ACC112 (cell line): ENCODE measurements around the gene ERGIC1.
A peak's percentile ranks its signal among the peaks of the same experiment; 100 is the strongest.

Experiments used
- H2AFZ ChIP-seq: fragments of 200-600 bp; sonication (generic); one replicate; pipeline ENCODE4 v1.6.0; 2017; ENCODE audit warnings: antibody characterized with exemption, low read length; ENCODE audit not compliant: unreplicated experiment
- H3K27ac ChIP-seq: fragments of 200-600 bp; sonication (generic); 2 replicates; pipeline ENCODE4 v1.5.1; 2014; ENCODE audit warnings: low read depth, mild to moderate bottlenecking, antibody characterized with exemption, low read length, moderate library complexity
- H3K27me3 ChIP-seq: fragments of 200-600 bp; sonication (generic); 2 replicates; pipeline ENCODE4 v1.6.1; 2014; ENCODE audit warnings: mild to moderate bottlenecking, antibody characterized with exemption, low read length, moderate library complexity, mixed read lengths; ENCODE audit not compliant: insufficient read depth
- H3K36me3 ChIP-seq: fragments of 200-600 bp; sonication (generic); 2 replicates; pipeline ENCODE4 v1.6.1; 2016; ENCODE audit warnings: mild to moderate bottlenecking, antibody characterized with exemption, low read length, moderate library complexity, mixed read lengths; ENCODE audit not compliant: insufficient read depth
- H3K4me1 ChIP-seq: fragments of 200-600 bp; sonication (generic); one replicate; pipeline ENCODE4 v1.6.1; 2016; ENCODE audit warnings: low read length, mixed read lengths; ENCODE audit not compliant: insufficient read depth, unreplicated experiment, control insufficient read depth
- H3K4me3 ChIP-seq: fragments of 200-600 bp; sonication (generic); 2 replicates; pipeline ENCODE4 v1.5.1; 2014; ENCODE audit warnings: mild to moderate bottlenecking, low read depth, low read length
- H3K79me2 ChIP-seq: fragments of 200-600 bp; sonication (generic); one replicate; pipeline ENCODE4 v1.6.0; 2016; ENCODE audit warnings: low read length; ENCODE audit not compliant: control insufficient read depth, unreplicated experiment, insufficient read depth

Gene ERGIC1

GRCh38 chr5:172903790-172904189 is 69.7 kb downstream of the ERGIC1 start:
- Histone ChIP-seq H2AFZ (no peak overlapping the region), H3K4me3 (peak overlapping the region; percentile 14; the same call in 1 of the 2 replicates), H3K27me3 (no peaks in the 10 kb centered on the region), H3K27ac (peak overlapping the region; percentile 99), H3K79me2 (peaks cover 23% of the 10 kb centered on the region), H3K36me3 (peaks cover 14% of the 10 kb centered on the region; the same call in 1 of the 2 replicates), H3K4me1 (peaks cover 64% of the 10 kb centered on the region)

GRCh38 chr5:172904312-172904642 is 70.2 kb downstream of the ERGIC1 start:
- Histone ChIP-seq H3K4me1 (peaks cover 61% of the 10 kb centered on the region), H3K36me3 (peaks cover 11% of the 10 kb centered on the region; the same call in 1 of the 2 replicates), H3K27me3 (no peaks in the 10 kb centered on the region), H3K79me2 (peaks cover 23% of the 10 kb centered on the region), H3K27ac (peak overlapping the region; percentile 99), H3K4me3 (peak overlapping the region; percentile 14; the same call in 1 of the 2 replicates), H2AFZ (no peak overlapping the region)

- no peak overlapping the region for H2AFZ ChIP-seq
- H3K4me1 ChIP-seq = peaks cover 64% of the 10 kb centered on the region
- peaks cover 23% of the 10 kb centered on the region for H3K79me2 ChIP-seq
- no peak overlapping the region for H3K4me3 ChIP-seq
- peaks cover 8% of the 10 kb centered on the region; the same call in 1 of the 2 replicates for H3K36me3 ChIP-seq
- no peaks in the 10 kb centered on the region for H3K27me3 ChIP-seq
- peak overlapping the region; percentile 99 for H3K27ac ChIP-seq
Observed at GRCh38 chr5:172904643-172905345, 70.7 kb downstream of the ERGIC1 start.

- H2AFZ ChIP-seq = no peak overlapping the region
- peak overlapping the region; percentile 99 for H3K27ac ChIP-seq
- peaks cover 68% of the 10 kb centered on the region for H3K4me1 ChIP-seq
- H3K79me2 ChIP-seq = peaks cover 23% of the 10 kb centered on the region
- no peak overlapping the region for H3K4me3 ChIP-seq
- no peaks in the 10 kb centered on the region for H3K27me3 ChIP-seq
- peaks cover 9% of the 10 kb centered on the region; the same call in 1 of the 2 replicates for H3K36me3 ChIP-seq
Observed at GRCh38 chr5:172905346-172906140, 71.5 kb downstream of the ERGIC1 start.

- H3K36me3 ChIP-seq = peaks cover 9% of the 10 kb centered on the region; the same call in 1 of the 2 replicates
- no peak overlapping the region for H3K4me3 ChIP-seq
- peaks cover 63% of the 10 kb centered on the region for H3K4me1 ChIP-seq
Observed at GRCh38 chr5:172906436-172906835, 72.4 kb downstream of the ERGIC1 start.

GRCh38 chr5:172906888-172907287 is 72.8 kb downstream of the ERGIC1 start:
- H3K27me3 ChIP-seq = no peaks in the 10 kb centered on the region
- H3K27ac ChIP-seq = peak overlapping the region; percentile 99
- peaks cover 19% of the 10 kb centered on the region for H3K79me2 ChIP-seq
- H3K36me3 ChIP-seq = peaks cover 6% of the 10 kb centered on the region; the same call in 1 of the 2 replicates
- H2AFZ ChIP-seq = no peak overlapping the region
- no peak overlapping the region for H3K4me3 ChIP-seq
- peaks cover 63% of the 10 kb centered on the region for H3K4me1 ChIP-seq

More at GRCh38 chr5:172906436-172906835, 72.4 kb downstream of the ERGIC1 start:
- peaks cover 23% of the 10 kb centered on the region for H3K79me2 ChIP-seq
- H3K27me3 ChIP-seq = no peaks in the 10 kb centered on the region
- peak overlapping the region; percentile 99 for H3K27ac ChIP-seq
- no peak overlapping the region for H2AFZ ChIP-seq

- Histone ChIP-seq H3K79me2 (peaks cover 17% of the 10 kb centered on the region), H3K4me1 (peaks cover 61% of the 10 kb centered on the region), H3K27me3 (no peaks in the 10 kb centered on the region), H3K4me3 (no peak overlapping the region), H2AFZ (no peak overlapping the region), H3K27ac (no peak overlapping the region), H3K36me3 (0 out of 2 replicates have a peak, but pooled peaks cover 5% of the 10 kb centered on the region)
Observed at GRCh38 chr5:172907657-172908056, 73.6 kb downstream of the ERGIC1 start.

GRCh38 chr5:172908662-172909061 is 74.6 kb downstream of the ERGIC1 start:
- H3K27ac ChIP-seq = peak overlapping the region; percentile 54
- H3K4me1 ChIP-seq = peaks cover 51% of the 10 kb centered on the region
- no peaks in the 10 kb centered on the region for H3K27me3 ChIP-seq

GRCh38 chr5:172909931-172910502 is 76.0 kb downstream of the ERGIC1 start:
- peaks cover 15% of the 10 kb centered on the region for H3K36me3 ChIP-seq

More at GRCh38 chr5:172908662-172909061, 74.6 kb downstream of the ERGIC1 start:
- H3K4me3 ChIP-seq = no peak overlapping the region
- peaks cover 13% of the 10 kb centered on the region; the same call in 1 of the 2 replicates for H3K36me3 ChIP-seq
- no peak overlapping the region for H2AFZ ChIP-seq
- peaks cover 9% of the 10 kb centered on the region for H3K79me2 ChIP-seq

GRCh38 chr5:172910828-172911627 is 77.0 kb downstream of the ERGIC1 start:
- Histone ChIP-seq H3K27ac (peak overlapping the region; percentile 99), H3K27me3 (no peaks in the 10 kb centered on the region), H3K79me2 (peaks cover under 1% of the 10 kb centered on the region), H3K4me3 (no peak overlapping the region), H3K4me1 (peaks cover 27% of the 10 kb centered on the region), H2AFZ (no peak overlapping the region), H3K36me3 (peaks cover 21% of the 10 kb centered on the region)

More at GRCh38 chr5:172909931-172910502, 76.0 kb downstream of the ERGIC1 start:
- Histone ChIP-seq H3K79me2 (peaks cover 3% of the 10 kb centered on the region), H3K27ac (peak overlapping the region; percentile 99), H3K4me3 (no peak overlapping the region), H2AFZ (no peak overlapping the region), H3K4me1 (peaks cover 37% of the 10 kb centered on the region), H3K27me3 (no peaks in the 10 kb centered on the region)
